Measurements from ENCODE around the gene GLI1. TPM values are rescaled to one million over a fixed set of nuclear protein-coding genes. Genes with fewer than 3 reads are reported as not detected.
A peak's percentile ranks its signal among the peaks of the same experiment; 100 is the strongest.

GLI1 gene
- total RNA-seq, 4 donors from 2014 or later: 0.09 to 0.48 TPM; not detected in 2

- H3K27me3 ChIP-seq: no peaks in the 10 kb centered on the region
- no peaks in the 10 kb centered on the region for H3K9me3 ChIP-seq
- peak overlapping the region; percentile 96 to 99 (median 98) for H3K27ac ChIP-seq
- intact Hi-C loops (cut with DNase I): no loop called here
- DNase-seq: no peak
- peak overlapping the region; percentile 81 to 95 (median 84) for H3K4me3 ChIP-seq
- TF ChIP-seq POLR2A (IDR thresholded peaks at IDR 0.05): no peak
- TF ChIP-seq, protein P1, sequence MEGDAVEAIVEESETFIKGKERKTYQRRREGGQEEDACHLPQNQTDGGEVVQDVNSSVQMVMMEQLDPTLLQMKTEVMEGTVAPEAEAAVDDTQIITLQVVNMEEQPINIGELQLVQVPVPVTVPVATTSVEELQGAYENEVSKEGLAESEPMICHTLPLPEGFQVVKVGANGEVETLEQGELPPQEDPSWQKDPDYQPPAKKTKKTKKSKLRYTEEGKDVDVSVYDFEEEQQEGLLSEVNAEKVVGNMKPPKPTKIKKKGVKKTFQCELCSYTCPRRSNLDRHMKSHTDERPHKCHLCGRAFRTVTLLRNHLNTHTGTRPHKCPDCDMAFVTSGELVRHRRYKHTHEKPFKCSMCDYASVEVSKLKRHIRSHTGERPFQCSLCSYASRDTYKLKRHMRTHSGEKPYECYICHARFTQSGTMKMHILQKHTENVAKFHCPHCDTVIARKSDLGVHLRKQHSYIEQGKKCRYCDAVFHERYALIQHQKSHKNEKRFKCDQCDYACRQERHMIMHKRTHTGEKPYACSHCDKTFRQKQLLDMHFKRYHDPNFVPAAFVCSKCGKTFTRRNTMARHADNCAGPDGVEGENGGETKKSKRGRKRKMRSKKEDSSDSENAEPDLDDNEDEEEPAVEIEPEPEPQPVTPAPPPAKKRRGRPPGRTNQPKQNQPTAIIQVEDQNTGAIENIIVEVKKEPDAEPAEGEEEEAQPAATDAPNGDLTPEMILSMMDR (IDR thresholded peaks at IDR 0.05): no peak
- H3K36me3 ChIP-seq: peaks cover 0 to 7% (median 0%) of the 10 kb centered on the region in 3 donors
- H3K4me1 ChIP-seq: peaks cover 5 to 25% (median 11%) of the 10 kb centered on the region in 3 donors
- WGBS, 2 donors: 24 to 25% methylated on average over 9 of the region's 9 CpGs
Measured at GRCh38 chr12:57429473-57430111, 30.0 kb upstream of the GLI1 start.

DNA sequence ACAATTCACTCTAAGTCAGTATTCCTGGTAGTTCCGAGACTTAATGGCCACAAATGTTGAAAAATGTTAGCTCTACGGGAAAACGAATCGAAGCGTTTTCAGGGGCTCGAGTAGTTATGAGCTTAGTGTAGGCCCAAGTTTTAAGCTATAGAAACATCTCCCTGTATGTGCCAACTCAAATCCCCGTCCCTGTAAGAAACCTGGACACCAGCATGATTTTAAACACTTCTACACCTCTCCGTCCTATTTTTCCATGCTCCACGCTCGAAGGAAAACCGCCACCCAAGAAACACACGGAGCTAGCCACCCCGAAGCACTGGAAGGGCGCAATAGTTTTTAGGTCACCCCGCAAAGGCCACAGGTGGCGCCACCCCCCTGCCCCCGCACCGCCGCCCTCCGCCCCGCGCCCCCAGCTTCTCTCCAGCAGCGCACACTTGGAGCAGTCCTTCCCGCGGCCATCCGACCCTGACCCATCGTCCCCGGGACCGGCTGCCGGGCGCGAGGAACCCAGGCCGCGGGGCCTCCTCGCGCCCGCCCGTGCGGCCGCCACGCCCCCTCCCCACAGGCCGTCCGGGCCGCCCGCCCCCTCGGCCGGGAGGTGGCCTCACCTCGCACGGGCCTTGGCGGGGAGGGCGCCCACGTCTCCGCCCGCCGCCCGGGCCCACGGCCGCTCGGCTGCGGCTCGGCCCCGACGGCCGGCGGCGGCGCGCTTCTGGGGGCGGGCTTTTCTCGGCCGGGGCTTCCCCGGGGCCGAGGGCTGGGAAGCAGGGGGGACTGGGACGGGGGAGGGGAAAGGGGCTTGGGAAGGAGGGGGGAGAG is 29.3 kb upstream of the GLI1 start:
- H3K27ac ChIP-seq: peak overlapping the region; percentile 96 to 99 (median 98)
- H3K4me1 ChIP-seq: peaks cover 5 to 25% (median 11%) of the 10 kb centered on the region in 3 donors
- 0 to 1% methylated on average over 16 to 23 of the region's 74 CpGs for WGBS, 2 donors
- no peak for DNase-seq
- H3K36me3 ChIP-seq: peaks cover 0 to 7% (median 0%) of the 10 kb centered on the region in 3 donors
- H3K27me3 ChIP-seq: no peaks in the 10 kb centered on the region
- intact Hi-C loops (cut with DNase I): no loop called here
- no peaks in the 10 kb centered on the region for H3K9me3 ChIP-seq
- H3K4me3 ChIP-seq: peak overlapping the region; percentile 81 to 95 (median 84)
- TF ChIP-seq POLR2A (IDR thresholded peaks at IDR 0.05): peak in 1 of 4 donors; percentile 3
- TF ChIP-seq, protein P1 (IDR thresholded peaks at IDR 0.05): no peak

GRCh38 chr12:57430931-57431566 is 28.5 kb upstream of the GLI1 start, which contains the start of gene R3HDM2:
R3HDM2 (minus strand) TSS chr12:57431043; CDS start chr12:57310428, 120,615 bp downstream.
- no peaks in the 10 kb centered on the region for H3K36me3 ChIP-seq
- WGBS, 2 donors: 2% methylated on average over 15 to 39 of the region's 41 CpGs

GRCh38 chr12:57431654-57432188 is 27.9 kb upstream of the GLI1 start:
- H3K36me3 ChIP-seq: no peaks in the 10 kb centered on the region
- DNase-seq: no peak
- TF ChIP-seq, protein P1 (IDR thresholded peaks at IDR 0.05): no peak
- no peak for TF ChIP-seq POLR2A (IDR thresholded peaks at IDR 0.05)
- no peaks in the 10 kb centered on the region for H3K27me3 ChIP-seq
- H3K4me1 ChIP-seq: peaks cover 5 to 25% (median 11%) of the 10 kb centered on the region in 3 donors
- H3K27ac ChIP-seq: peak overlapping the region; percentile 96 to 99 (median 98)
- peak overlapping the region in 3 of 4 donors; percentile 81 to 95 (median 84) for H3K4me3 ChIP-seq
- intact Hi-C loops (cut with DNase I): no loop called here
- H3K9me3 ChIP-seq: no peaks in the 10 kb centered on the region
- 74 to 79% methylated on average over 9 to 11 of the region's 11 CpGs for WGBS, 2 donors

More at GRCh38 chr12:57430931-57431566, 28.5 kb upstream of the GLI1 start, which contains the start of gene R3HDM2:
- peak; percentile 69 for DNase-seq
- Histone ChIP-seq H3K27me3 (no peaks in the 10 kb centered on the region), H3K27ac (peak within 1 kb of the TSS; percentile 96 to 99 (median 98)), H3K4me3 (peak within 1 kb of the TSS; percentile 81 to 95 (median 84)), H3K9me3 (no peaks in the 10 kb centered on the region), H3K4me1 (peaks cover 5 to 25% (median 11%) of the 10 kb centered on the region in 3 donors)
- TF ChIP-seq, protein P1 (IDR thresholded peaks at IDR 0.05): peak in 2 of 6 experiments; percentile 14 to 20
- TF ChIP-seq POLR2A (IDR thresholded peaks at IDR 0.05): peak in 3 of 4 donors; percentile 41 to 90 (median 84)
- intact Hi-C loops (cut with DNase I): no loop called here

Data from esophagus squamous epithelium (tissue), 5 donors.